ENCODE results near the gene THRA. TPM values are rescaled to one million over a fixed set of nuclear protein-coding genes. Genes with fewer than 3 reads are reported as not detected.

Gene THRA
- total and polyA plus RNA-seq, 5 donors, result 73.3 to 99.5 (median 92.4) TPM

- peak overlapping the region; percentile 87 for H3K27ac ChIP-seq (ENCODE audit: low read length)
- H3K4me1 ChIP-seq (ENCODE audit: control insufficient read depth, insufficient read depth, low read length), result peaks cover 22% of the 10 kb centered on the region
- ATAC-seq (peak; percentile 75 to 78), DNase-seq (peak; percentile 93 to 96 (median 96))
- H3K9me3 ChIP-seq (ENCODE audit: control insufficient read depth, low read length), result no peaks in the 10 kb centered on the region
- under 1% methylated on average over 12 of the region's 12 CpGs for WGBS
- intact Hi-C loops (cut with DNase I), result loop anchor here in 3 of 4 donors (5.0 kb wide), 2 partner anchors 44 to 56 kb away; no protein-coding TSS in a partner anchor
- no peak overlapping the region for H3K4me3 ChIP-seq (ENCODE audit: low read length)
- no peaks in the 10 kb centered on the region for H3K27me3 ChIP-seq (ENCODE audit: control insufficient read depth, insufficient read depth)
These were observed 48.7 kb downstream of the THRA start for GRCh38 chr17:40111221-40112128.

GRCh38 chr17:40112191-40112711 is 49.5 kb downstream of the THRA start:
- intact Hi-C loops (cut with DNase I), result loop anchor here in 3 of 4 donors (5.0 kb wide), 2 partner anchors 45 to 55 kb away; no protein-coding TSS in a partner anchor

GRCh38 chr17:40112718-40113109 is 49.9 kb downstream of the THRA start:
- H3K4me3 ChIP-seq (ENCODE audit: low read length), result no peak overlapping the region
- ATAC-seq (peak in 1 of 2 donors; percentile 1), DNase-seq (peak in 1 of 3 donors; percentile 49)
- no peaks in the 10 kb centered on the region for H3K9me3 ChIP-seq (ENCODE audit: control insufficient read depth, low read length)
- peaks cover 15% of the 10 kb centered on the region for H3K4me1 ChIP-seq (ENCODE audit: control insufficient read depth, insufficient read depth, low read length)
- intact Hi-C loops (cut with DNase I), result loop anchor here in 3 of 4 donors (5.0 kb wide), 2 partner anchors 45 to 55 kb away; no protein-coding TSS in a partner anchor
- 29% methylated on average over 4 of the region's 4 CpGs for WGBS
- H3K27me3 ChIP-seq (ENCODE audit: control insufficient read depth, insufficient read depth), result no peaks in the 10 kb centered on the region
- H3K27ac ChIP-seq (ENCODE audit: low read length), result peak overlapping the region; percentile 87

More at GRCh38 chr17:40112191-40112711, 49.5 kb downstream of the THRA start:
- H3K27me3 ChIP-seq (ENCODE audit: control insufficient read depth, insufficient read depth), result no peaks in the 10 kb centered on the region
- H3K9me3 ChIP-seq (ENCODE audit: control insufficient read depth, low read length), result no peaks in the 10 kb centered on the region
- DNase-seq, result no peak
- no peak for ATAC-seq
- H3K27ac ChIP-seq (ENCODE audit: low read length), result peak overlapping the region; percentile 87
- H3K4me1 ChIP-seq (ENCODE audit: control insufficient read depth, insufficient read depth, low read length), result peaks cover 20% of the 10 kb centered on the region
- H3K4me3 ChIP-seq (ENCODE audit: low read length), result no peak overlapping the region
- WGBS, result 24% methylated on average over 2 of the region's 2 CpGs

GRCh38 chr17:40113110-40113906 is 50.5 kb downstream of the THRA start:
- Histone ChIP-seq H3K27ac (ENCODE audit: low read length) (peak overlapping the region; percentile 95), H3K4me1 (ENCODE audit: control insufficient read depth, insufficient read depth, low read length) (peaks cover 11% of the 10 kb centered on the region), H3K9me3 (ENCODE audit: control insufficient read depth, low read length) (no peaks in the 10 kb centered on the region), H3K27me3 (ENCODE audit: control insufficient read depth, insufficient read depth) (no peaks in the 10 kb centered on the region), H3K4me3 (ENCODE audit: low read length) (peak overlapping the region; percentile 67)
- intact Hi-C loops (cut with DNase I), result loop anchor here in 3 of 4 donors (5.0 kb wide), 2 partner anchors 46 to 54 kb away; no protein-coding TSS in a partner anchor
- ATAC-seq, result peak; percentile 76 to 79
- 0% methylated on average over 17 of the region's 17 CpGs for WGBS
- DNase-seq, result peak; percentile 91 to 96 (median 95)

GRCh38 chr17:40113907-40114245 is 51.1 kb downstream of the THRA start:
- Histone ChIP-seq H3K27me3 (ENCODE audit: control insufficient read depth, insufficient read depth) (no peaks in the 10 kb centered on the region), H3K27ac (ENCODE audit: low read length) (peak overlapping the region; percentile 95), H3K4me1 (ENCODE audit: control insufficient read depth, insufficient read depth, low read length) (peaks cover 11% of the 10 kb centered on the region), H3K4me3 (ENCODE audit: low read length) (no peak overlapping the region), H3K9me3 (ENCODE audit: control insufficient read depth, low read length) (no peaks in the 10 kb centered on the region)
- no peak for DNase-seq
- intact Hi-C loops (cut with DNase I), result loop anchor here in 3 of 4 donors (5.0 kb wide), 2 partner anchors 47 to 53 kb away; no protein-coding TSS in a partner anchor
- ATAC-seq, result no peak
- WGBS, result 32% methylated on average over 5 of the region's 5 CpGs

GRCh38 chr17:40115101-40115436 is 52.3 kb downstream of the THRA start:
- no peaks in the 10 kb centered on the region for H3K9me3 ChIP-seq (ENCODE audit: control insufficient read depth, low read length)
- peaks cover 11% of the 10 kb centered on the region for H3K4me1 ChIP-seq (ENCODE audit: control insufficient read depth, insufficient read depth, low read length)
- DNase-seq, result no peak
- ATAC-seq, result no peak
- no peaks in the 10 kb centered on the region for H3K27me3 ChIP-seq (ENCODE audit: control insufficient read depth, insufficient read depth)
- H3K27ac ChIP-seq (ENCODE audit: low read length), result no peak overlapping the region
- intact Hi-C loops (cut with DNase I), result no loop called here
- H3K4me3 ChIP-seq (ENCODE audit: low read length), result no peak overlapping the region
- WGBS, result 54% methylated on average over 2 of the region's 2 CpGs

GRCh38 chr17:40121181-40122135 is 58.7 kb downstream of the THRA start, which contains the start of gene MSL1:
TSS of gene MSL1 (plus strand) at chr17:40121971. CDS start at chr17:40122613, 642 bp downstream.
- H3K4me3 ChIP-seq (ENCODE audit: low read length), result peak within 1 kb of the TSS; percentile 69
- no peaks in the 10 kb centered on the region for H3K27me3 ChIP-seq (ENCODE audit: control insufficient read depth, insufficient read depth)
- peak; percentile 92 for ATAC-seq
- no peaks in the 10 kb centered on the region for H3K9me3 ChIP-seq (ENCODE audit: control insufficient read depth, low read length)
- peak; percentile 89 to 97 (median 96) for DNase-seq
- 1% methylated on average over 82 of the region's 82 CpGs for WGBS
- intact Hi-C loops (cut with DNase I), result no loop called here
- no peaks in the 10 kb centered on the region for H3K4me1 ChIP-seq (ENCODE audit: control insufficient read depth, insufficient read depth, low read length)
- H3K27ac ChIP-seq (ENCODE audit: low read length), result peak within 1 kb of the TSS; percentile 95

GRCh38 chr17:40122136-40122998 is 59.6 kb downstream of the THRA start:
- intact Hi-C loops (cut with DNase I), result no loop called here

More at GRCh38 chr17:40122136-40122998, 59.6 kb downstream of the THRA start:
- peak overlapping the region; percentile 85 for H3K27ac ChIP-seq (ENCODE audit: low read length)
- peak; percentile 56 to 64 for ATAC-seq
- no peaks in the 10 kb centered on the region for H3K27me3 ChIP-seq (ENCODE audit: control insufficient read depth, insufficient read depth)
- DNase-seq, result peak; percentile 69 to 85 (median 84)
- no peaks in the 10 kb centered on the region for H3K9me3 ChIP-seq (ENCODE audit: control insufficient read depth, low read length)
- WGBS, result under 1% methylated on average over 96 of the region's 97 CpGs
- H3K4me3 ChIP-seq (ENCODE audit: low read length), result peak overlapping the region; percentile 69
- H3K4me1 ChIP-seq (ENCODE audit: control insufficient read depth, insufficient read depth, low read length), result no peaks in the 10 kb centered on the region
